GM18951 (cell line): ENCODE results near the gene PHKA2.

Source experiments
- POLR2A ChIP-seq: IDR thresholded peaks from 4 replicates; pipeline ENCODE4 v1.6.1; 2011; ENCODE audit warnings: mild to moderate bottlenecking; ENCODE audit not compliant: insufficient read length, insufficient read depth; ENCODE audit errors: extremely low read depth
- in situ Hi-C: fragments of 300-500 bp; cut with MboI; formaldehyde crosslinking; loops from one replicate; pipeline ENCODE4 v1.12.0; 2022; ENCODE audit warnings: low sequenced_read_pairs, mixed read lengths, inconsistent platforms; ENCODE audit not compliant: unreplicated experiment

The PHKA2 gene

GRCh38 chrX:18887177-18887824 is 96.6 kb downstream of the PHKA2 start:
- no peak for TF ChIP-seq POLR2A
- in situ Hi-C loops = no loop called here

GRCh38 chrX:18886344-18887161 is 97.4 kb downstream of the PHKA2 start:
- in situ Hi-C loops = no loop called here
- TF ChIP-seq POLR2A = peak; percentile 42

GRCh38 chrX:18886005-18886343 is 97.9 kb downstream of the PHKA2 start:
- in situ Hi-C loops = no loop called here

GRCh38 chrX:18885328-18886004 is 98.4 kb downstream of the PHKA2 start:
- TF ChIP-seq POLR2A = no peak
- in situ Hi-C loops = no loop called here

More at GRCh38 chrX:18886005-18886343, 97.9 kb downstream of the PHKA2 start:
- no peak for TF ChIP-seq POLR2A

- no peak for TF ChIP-seq POLR2A
Measured at GRCh38 chrX:18884916-18885315, 99.0 kb downstream of the PHKA2 start.

GRCh38 chrX:18883961-18884765 is 99.8 kb downstream of the PHKA2 start:
- no peak for TF ChIP-seq POLR2A
- in situ Hi-C loops = no loop called here

More at GRCh38 chrX:18884916-18885315, 99.0 kb downstream of the PHKA2 start:
- in situ Hi-C loops = no loop called here

GRCh38 chrX:18883234-18883960 is 100.5 kb downstream of the PHKA2 start:
- in situ Hi-C loops = no loop called here

GRCh38 chrX:18879144-18879543 is 104.8 kb downstream of the PHKA2 start:
- TF ChIP-seq POLR2A = no peak
- in situ Hi-C loops = no loop called here

More at GRCh38 chrX:18883234-18883960, 100.5 kb downstream of the PHKA2 start:
- TF ChIP-seq POLR2A = no peak

DNA sequence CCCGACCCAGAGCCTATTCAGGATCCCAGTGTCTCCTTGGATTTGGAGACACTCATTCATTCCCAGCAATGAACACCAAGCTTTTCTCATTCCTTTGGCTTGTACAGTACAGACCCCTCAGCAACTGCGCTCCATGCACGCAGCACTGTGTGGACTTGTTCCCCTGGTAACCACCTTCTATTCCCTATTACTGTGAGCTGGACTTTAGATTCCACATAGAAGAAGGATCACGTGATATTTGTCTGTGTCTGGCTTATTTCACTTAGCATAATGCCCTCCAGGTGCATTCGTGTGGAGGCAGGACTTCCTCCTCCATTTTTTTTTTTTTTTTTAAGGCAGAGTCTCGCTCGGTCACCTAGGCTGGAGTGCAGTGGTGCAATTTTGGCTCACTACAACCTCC is 106.4 kb downstream of the PHKA2 start:
- in situ Hi-C loops = no loop called here
- no peak for TF ChIP-seq POLR2A

GRCh38 chrX:18875256-18875878 is 108.5 kb downstream of the PHKA2 start:
- no peak for TF ChIP-seq POLR2A
- in situ Hi-C loops = no loop called here

DNA sequence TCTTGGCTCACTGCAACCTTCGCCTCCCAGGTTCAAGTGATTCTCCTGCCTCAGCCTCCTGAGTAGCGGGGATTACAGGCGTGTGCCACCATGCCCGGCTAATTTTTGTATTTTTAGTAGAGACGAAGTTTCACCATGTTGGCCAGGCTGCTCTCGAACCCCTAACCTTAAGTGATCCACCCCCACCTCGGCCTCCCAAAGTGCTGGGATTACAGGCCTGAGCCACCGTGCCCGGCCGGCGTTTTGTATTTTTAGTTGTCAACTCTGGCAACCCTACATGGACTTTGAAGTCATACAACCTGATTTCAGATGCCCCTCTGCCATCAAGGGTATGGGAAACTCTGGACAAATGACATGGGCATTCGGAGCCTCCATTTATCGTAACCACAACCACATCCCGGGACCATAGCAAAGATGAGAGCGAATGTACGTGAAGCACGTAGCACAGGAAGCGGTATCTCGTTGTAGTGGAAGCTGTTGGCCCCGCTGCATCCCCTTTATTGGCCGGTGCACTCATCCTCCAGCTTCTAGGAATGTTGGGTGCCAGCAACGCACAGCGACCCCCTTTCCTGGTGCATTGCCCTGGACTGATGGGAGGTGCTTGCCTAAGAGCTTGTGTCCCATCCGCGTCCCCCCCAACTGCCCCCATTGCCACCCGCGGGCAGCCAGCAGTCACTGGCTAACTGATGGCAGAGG is 109.2 kb downstream of the PHKA2 start:
- no peak for TF ChIP-seq POLR2A
- in situ Hi-C loops = no loop called here
